ENCODE results near the gene LGALS4.
"Not testable (repeated sequence)": the region's sequence is repeated elsewhere in the genome, so short reads cannot be mapped to it uniquely, and the experiment has no call there.

The LGALS4 gene

GRCh38 chr19:38855751-38856150, 43.0 kb upstream of the LGALS4 start:
- not testable (repeated sequence) for H3K9me3 ChIP-seq (ENCODE audit: control insufficient read depth, low read length); H3K27me3 ChIP-seq (ENCODE audit: control insufficient read depth in 1 of 2, insufficient read depth in 1 of 2, low read length in 2 of 2); H3K4me3 ChIP-seq (ENCODE audit: insufficient read depth in 1 of 2, low read depth in 1 of 2, low read length in 2 of 2); H2BK5ac ChIP-seq (ENCODE audit: low read depth, low read length, poor library complexity, severe bottlenecking); H3K4ac ChIP-seq (ENCODE audit: low read depth in 1 of 2, low read length in 2 of 2); H3K23ac ChIP-seq (ENCODE audit: low read length in 2 of 2); H2BK120ac ChIP-seq (ENCODE audit: low read depth, low read length); H3K27ac ChIP-seq (ENCODE audit: low read length, poor library complexity, severe bottlenecking); H2BK12ac ChIP-seq (ENCODE audit: low read length in 2 of 2); H2BK15ac ChIP-seq (ENCODE audit: low read depth, poor library complexity, severe bottlenecking); H3K18ac ChIP-seq (ENCODE audit: low read depth in 1 of 2, low read length in 2 of 2); H4K91ac ChIP-seq (ENCODE audit: low read length); H3K79me1 ChIP-seq (replicated peaks; ENCODE audit: low read length, poor library complexity, severe bottlenecking); H4K8ac ChIP-seq (ENCODE audit: low read length); H2AFZ ChIP-seq (ENCODE audit: low read depth, low read length); H3K36me3 ChIP-seq (ENCODE audit: control insufficient read depth in 1 of 2, insufficient read depth in 2 of 2, low read depth in 1 of 2, low read length in 2 of 2); H2AK5ac ChIP-seq (ENCODE audit: low read length, severe bottlenecking); DNase-seq; H3K4me2 ChIP-seq (ENCODE audit: low read length, poor library complexity, severe bottlenecking); H3K14ac ChIP-seq (ENCODE audit: low read length in 2 of 2); H3K9ac ChIP-seq (ENCODE audit: low read length)
- 99% methylated on average over 20 of the region's 37 CpGs for WGBS
- H3K4me1 ChIP-seq (ENCODE audit: control insufficient read depth, insufficient read depth, low read depth, low read length), result peaks cover 15% of the 10 kb centered on the region

GRCh38 chr19:38854961-38855360, 42.2 kb upstream of the LGALS4 start:
- H2AFZ ChIP-seq (ENCODE audit: low read depth, low read length); H3K4ac ChIP-seq (ENCODE audit: low read depth in 1 of 2, low read length in 2 of 2); H2BK12ac ChIP-seq (ENCODE audit: low read length in 2 of 2); H2AK5ac ChIP-seq (ENCODE audit: low read length, severe bottlenecking); H2BK5ac ChIP-seq (ENCODE audit: low read depth, low read length, poor library complexity, severe bottlenecking); H3K23ac ChIP-seq (ENCODE audit: low read length in 2 of 2); H3K27me3 ChIP-seq (ENCODE audit: control insufficient read depth in 1 of 2, insufficient read depth in 1 of 2, low read length in 2 of 2); DNase-seq; H2BK120ac ChIP-seq (ENCODE audit: low read depth, low read length); H3K4me3 ChIP-seq (ENCODE audit: insufficient read depth in 1 of 2, low read depth in 1 of 2, low read length in 2 of 2); H3K36me3 ChIP-seq (ENCODE audit: control insufficient read depth in 1 of 2, insufficient read depth in 2 of 2, low read depth in 1 of 2, low read length in 2 of 2); H3K9ac ChIP-seq (ENCODE audit: low read length); H3K4me2 ChIP-seq (ENCODE audit: low read length, poor library complexity, severe bottlenecking); H4K8ac ChIP-seq (ENCODE audit: low read length); H3K9me3 ChIP-seq (ENCODE audit: control insufficient read depth, low read length); H3K14ac ChIP-seq (ENCODE audit: low read length in 2 of 2); H4K91ac ChIP-seq (ENCODE audit: low read length); H2BK15ac ChIP-seq (ENCODE audit: low read depth, poor library complexity, severe bottlenecking); H3K18ac ChIP-seq (ENCODE audit: low read depth in 1 of 2, low read length in 2 of 2); H3K27ac ChIP-seq (ENCODE audit: low read length, poor library complexity, severe bottlenecking); H3K79me1 ChIP-seq (replicated peaks; ENCODE audit: low read length, poor library complexity, severe bottlenecking): not testable (repeated sequence)
- peaks cover 15% of the 10 kb centered on the region for H3K4me1 ChIP-seq (ENCODE audit: control insufficient read depth, insufficient read depth, low read depth, low read length)
- WGBS, result 27% methylated on average over 1 of the region's 3 CpGs

- H3K18ac ChIP-seq (ENCODE audit: low read depth in 1 of 2, low read length in 2 of 2), result no peak overlapping the region
- H4K8ac ChIP-seq (ENCODE audit: low read length), result peak overlapping the region; percentile 22
- no peak overlapping the region for H3K23ac ChIP-seq (ENCODE audit: low read length in 2 of 2)
- H2BK15ac ChIP-seq (ENCODE audit: low read depth, poor library complexity, severe bottlenecking), result peak overlapping the region; percentile 57
- H3K4ac ChIP-seq (ENCODE audit: low read depth in 1 of 2, low read length in 2 of 2), result no peak overlapping the region
- H3K14ac ChIP-seq (ENCODE audit: low read length in 2 of 2), result no peak overlapping the region
- H3K9ac ChIP-seq (ENCODE audit: low read length), result peak overlapping the region; percentile 91
- H3K27me3 ChIP-seq (ENCODE audit: control insufficient read depth in 1 of 2, insufficient read depth in 1 of 2, low read length in 2 of 2), result no peaks in the 10 kb centered on the region
- WGBS, result 92% methylated on average over 15 of the region's 17 CpGs
- H2BK120ac ChIP-seq (ENCODE audit: low read depth, low read length), result no peak overlapping the region
- peaks cover 1% of the 10 kb centered on the region for H3K79me1 ChIP-seq (replicated peaks; ENCODE audit: low read length, poor library complexity, severe bottlenecking)
- H3K4me3 ChIP-seq (ENCODE audit: insufficient read depth in 1 of 2, low read depth in 1 of 2, low read length in 2 of 2), result peak overlapping the region in 1 of 2 experiments; percentile 90
- H2BK12ac ChIP-seq (ENCODE audit: low read length in 2 of 2), result peak overlapping the region in 1 of 2 experiments; percentile 96
- H2BK5ac ChIP-seq (ENCODE audit: low read depth, low read length, poor library complexity, severe bottlenecking), result no peak overlapping the region
- H3K4me2 ChIP-seq (ENCODE audit: low read length, poor library complexity, severe bottlenecking), result peak overlapping the region; percentile 60
- no peak overlapping the region for H4K91ac ChIP-seq (ENCODE audit: low read length)
- peaks cover 18% of the 10 kb centered on the region for H3K4me1 ChIP-seq (ENCODE audit: control insufficient read depth, insufficient read depth, low read depth, low read length)
- peak overlapping the region; percentile 20 for H2AK5ac ChIP-seq (ENCODE audit: low read length, severe bottlenecking)
- no peak for DNase-seq
- H3K9me3 ChIP-seq (ENCODE audit: control insufficient read depth, low read length), result no peaks in the 10 kb centered on the region
- peaks cover 0 to 7% of the 10 kb centered on the region in 2 experiments for H3K36me3 ChIP-seq (ENCODE audit: control insufficient read depth in 1 of 2, insufficient read depth in 2 of 2, low read depth in 1 of 2, low read length in 2 of 2)
- H2AFZ ChIP-seq (ENCODE audit: low read depth, low read length), result peak overlapping the region; percentile 95
- peak overlapping the region; percentile 97 for H3K27ac ChIP-seq (ENCODE audit: low read length, poor library complexity, severe bottlenecking)
Observed at GRCh38 chr19:38853214-38853613, 40.5 kb upstream of the LGALS4 start.

- no peaks in the 10 kb centered on the region for H3K9me3 ChIP-seq (ENCODE audit: control insufficient read depth, low read length)
- H3K4me2 ChIP-seq (ENCODE audit: low read length, poor library complexity, severe bottlenecking), result peak overlapping the region; percentile 60
- peak overlapping the region; percentile 65 for H4K91ac ChIP-seq (ENCODE audit: low read length)
- peak overlapping the region; percentile 42 to 66 for H3K4ac ChIP-seq (ENCODE audit: low read depth in 1 of 2, low read length in 2 of 2)
- H2AK5ac ChIP-seq (ENCODE audit: low read length, severe bottlenecking), result peak overlapping the region; percentile 20
- peaks cover 22% of the 10 kb centered on the region for H3K4me1 ChIP-seq (ENCODE audit: control insufficient read depth, insufficient read depth, low read depth, low read length)
- H3K23ac ChIP-seq (ENCODE audit: low read length in 2 of 2), result peak overlapping the region in 1 of 2 experiments; percentile 16
- no peaks in the 10 kb centered on the region for H3K27me3 ChIP-seq (ENCODE audit: control insufficient read depth in 1 of 2, insufficient read depth in 1 of 2, low read length in 2 of 2)
- H2BK120ac ChIP-seq (ENCODE audit: low read depth, low read length), result peak overlapping the region; percentile 95
- peak overlapping the region; percentile 95 for H2AFZ ChIP-seq (ENCODE audit: low read depth, low read length)
- peak overlapping the region; percentile 81 to 90 for H3K4me3 ChIP-seq (ENCODE audit: insufficient read depth in 1 of 2, low read depth in 1 of 2, low read length in 2 of 2)
- 2% methylated on average over 36 of the region's 52 CpGs for WGBS
- DNase-seq, result peak; percentile 80
- H3K9ac ChIP-seq (ENCODE audit: low read length), result peak overlapping the region; percentile 91
- peak overlapping the region; percentile 18 to 96 for H2BK12ac ChIP-seq (ENCODE audit: low read length in 2 of 2)
- H3K18ac ChIP-seq (ENCODE audit: low read depth in 1 of 2, low read length in 2 of 2), result peak overlapping the region; percentile 47 to 97
- peak overlapping the region; percentile 96 for H2BK15ac ChIP-seq (ENCODE audit: low read depth, poor library complexity, severe bottlenecking)
- peaks cover 1% of the 10 kb centered on the region for H3K79me1 ChIP-seq (replicated peaks; ENCODE audit: low read length, poor library complexity, severe bottlenecking)
- peak overlapping the region in 1 of 2 experiments; percentile 61 for H3K14ac ChIP-seq (ENCODE audit: low read length in 2 of 2)
- H3K27ac ChIP-seq (ENCODE audit: low read length, poor library complexity, severe bottlenecking), result peak overlapping the region; percentile 97
- H2BK5ac ChIP-seq (ENCODE audit: low read depth, low read length, poor library complexity, severe bottlenecking), result peak overlapping the region; percentile 46
- H4K8ac ChIP-seq (ENCODE audit: low read length), result peak overlapping the region; percentile 93
- peaks cover 4 to 8% of the 10 kb centered on the region in 2 experiments for H3K36me3 ChIP-seq (ENCODE audit: control insufficient read depth in 1 of 2, insufficient read depth in 2 of 2, low read depth in 1 of 2, low read length in 2 of 2)
Observed at GRCh38 chr19:38852231-38853044, 39.7 kb upstream of the LGALS4 start.
